ENCODE results near the gene VEGFB.

GRCh38 chr11:64224151-64224890 is 10.1 kb upstream of the VEGFB start:
- TF ChIP-seq CTCF (IDR thresholded peaks at IDR 0.05): no peak
- TF ChIP-seq REST (IDR thresholded peaks at IDR 0.05; ENCODE audit: insufficient read depth in 1 of 2, low read depth in 2 of 2, low read length in 1 of 2): no peak
- TF ChIP-seq TCF7L2 (IDR thresholded peaks at IDR 0.05; ENCODE audit: low read depth, low read length): no peak
- TF ChIP-seq SIN3A (IDR thresholded peaks at IDR 0.05; ENCODE audit: borderline replicate concordance, insufficient read depth, low read depth, low read length): no peak

Measured in Panc1 (cell line).